AG04450 (cell line): Measurements from ENCODE around the gene CAMSAP1. TPM values are rescaled to one million over a fixed set of nuclear protein-coding genes. Genes with fewer than 3 reads are reported as not detected.
"Not testable (repeated sequence)": the region's sequence is repeated elsewhere in the genome, so short reads cannot be mapped to it uniquely, and the experiment has no call there.

Source experiments
- CTCF ChIA-PET: fragments of 300-600, 350-600 bp; formaldehyde crosslinking; extraction: SDS; loops from one replicate; lab custom pipeline; 2022; ENCODE audit warnings: antibody characterized with exemption, inconsistent platforms; lab: Charles Lee
- POLR2A ChIA-PET: fragments of 350-600 bp; formaldehyde crosslinking; extraction: SDS; loops from one replicate; lab custom pipeline; 2021; ENCODE audit warnings: antibody characterized with exemption, inconsistent platforms; lab: Yijun Ruan, JAX
- DNase-seq: peaks from one replicate; pipeline ENCODE4 v3.0.0-alpha.2; 2011; ENCODE audit warnings: low read depth, low spot score
- H3K27ac ChIP-seq: one replicate; pipeline ENCODE4 v1.5.1; 2012; ENCODE audit warnings: low read depth, low read length, control low read depth
- H3K27me3 ChIP-seq: one replicate; pipeline ENCODE4 v1.6.0; 2012; ENCODE audit warnings: low read length; ENCODE audit not compliant: control insufficient read depth, insufficient read depth
- H3K4me3 ChIP-seq: 2 replicates; pipeline ENCODE4 v1.5.1; 2011; ENCODE audit warnings: mild to moderate bottlenecking, low read depth, low read length, control low read depth
- H3K9me3 ChIP-seq: 2 replicates; pipeline ENCODE4 v1.5.1; 2012; ENCODE audit warnings: low read length; ENCODE audit not compliant: control insufficient read depth, insufficient read depth
- polyA plus RNA-seq: library from polyadenylated mRNA; depleted of rRNA; stranded (reverse); fragments of >200 nt; gene quantifications from 2 replicates; pipeline ENCODE4 v1.2.3, GENCODE V29; 2011
- TF ChIP-seq, protein P1 (sequence below): IDR thresholded peaks from 2 replicates; pipeline ENCODE4 v1.5.1; 2011; ENCODE audit warnings: low read depth, low read length, control low read depth, inconsistent platforms

CAMSAP1 gene
- polyA plus RNA-seq, 1 experiment, result 7.8 TPM

DNA sequence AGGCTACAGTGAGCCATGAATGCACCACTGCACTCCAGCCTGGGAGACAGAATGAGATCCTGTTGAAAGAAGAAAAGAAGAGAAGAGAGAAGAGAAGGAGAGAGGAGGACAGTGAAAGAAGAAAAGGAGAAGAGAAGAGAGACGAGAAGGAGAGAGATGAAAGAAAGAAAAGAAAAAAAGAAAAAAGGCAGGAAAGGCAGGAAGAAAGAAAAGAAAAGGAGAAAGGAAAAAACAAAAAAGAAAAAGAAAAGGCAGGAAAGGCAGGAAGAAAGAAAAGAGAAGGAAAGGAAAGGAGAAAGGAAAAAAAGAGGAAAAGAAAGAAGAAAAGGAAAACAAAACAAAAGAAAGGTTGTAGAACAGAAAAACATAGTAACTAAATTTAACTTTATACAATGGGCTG lies 14.2 kb downstream of the CAMSAP1 start:
- ChIA-PET POLR2A (no interaction called here), CTCF (no interaction called here)
- TF ChIP-seq, protein P1, sequence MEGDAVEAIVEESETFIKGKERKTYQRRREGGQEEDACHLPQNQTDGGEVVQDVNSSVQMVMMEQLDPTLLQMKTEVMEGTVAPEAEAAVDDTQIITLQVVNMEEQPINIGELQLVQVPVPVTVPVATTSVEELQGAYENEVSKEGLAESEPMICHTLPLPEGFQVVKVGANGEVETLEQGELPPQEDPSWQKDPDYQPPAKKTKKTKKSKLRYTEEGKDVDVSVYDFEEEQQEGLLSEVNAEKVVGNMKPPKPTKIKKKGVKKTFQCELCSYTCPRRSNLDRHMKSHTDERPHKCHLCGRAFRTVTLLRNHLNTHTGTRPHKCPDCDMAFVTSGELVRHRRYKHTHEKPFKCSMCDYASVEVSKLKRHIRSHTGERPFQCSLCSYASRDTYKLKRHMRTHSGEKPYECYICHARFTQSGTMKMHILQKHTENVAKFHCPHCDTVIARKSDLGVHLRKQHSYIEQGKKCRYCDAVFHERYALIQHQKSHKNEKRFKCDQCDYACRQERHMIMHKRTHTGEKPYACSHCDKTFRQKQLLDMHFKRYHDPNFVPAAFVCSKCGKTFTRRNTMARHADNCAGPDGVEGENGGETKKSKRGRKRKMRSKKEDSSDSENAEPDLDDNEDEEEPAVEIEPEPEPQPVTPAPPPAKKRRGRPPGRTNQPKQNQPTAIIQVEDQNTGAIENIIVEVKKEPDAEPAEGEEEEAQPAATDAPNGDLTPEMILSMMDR, result no peak
- no peaks in the 10 kb centered on the region; the same call in 1 of the 2 replicates for H3K9me3 ChIP-seq
- H3K27ac ChIP-seq, result no peak overlapping the region
- no peaks in the 10 kb centered on the region for H3K27me3 ChIP-seq
- no peak for DNase-seq
- H3K4me3 ChIP-seq, result no peak overlapping the region

GRCh38 chr9:135892327-135892726 lies 15.0 kb downstream of the CAMSAP1 start:
- H3K27me3 ChIP-seq, H3K4me3 ChIP-seq, POLR2A ChIA-PET, CTCF ChIA-PET, H3K27ac ChIP-seq, DNase-seq, H3K9me3 ChIP-seq: not testable (repeated sequence)

- TF ChIP-seq, protein P1, result no peak
- no peak for DNase-seq
- H3K27me3 ChIP-seq, result no peaks in the 10 kb centered on the region
- ChIA-PET POLR2A (no interaction called here), CTCF (interaction anchor here (1.6 kb wide), 1 partner anchor 28 kb away, joined by 3 read pairs; no protein-coding TSS in a partner anchor)
- H3K27ac ChIP-seq, result no peak overlapping the region
- H3K4me3 ChIP-seq, result no peak overlapping the region
- no peaks in the 10 kb centered on the region; the same call in 1 of the 2 replicates for H3K9me3 ChIP-seq
Observed at GRCh38 chr9:135891027-135891631, 16.2 kb downstream of the CAMSAP1 start.

- TF ChIP-seq, protein P1, result no peak
- H3K27ac ChIP-seq, result no peak overlapping the region
- CTCF ChIA-PET, result interaction anchor here (1.2 to 1.6 kb wide), 2 partner anchors 25 to 27 kb away, joined by 3 read pairs; no protein-coding TSS in a partner anchor
Observed at GRCh38 chr9:135890190-135891026, 16.9 kb downstream of the CAMSAP1 start.

GRCh38 chr9:135889564-135890189 lies 17.7 kb downstream of the CAMSAP1 start:
- ChIA-PET CTCF (interaction anchor here (0.6 to 1.6 kb wide), 3 partner anchors 24 to 1731 kb away, joined by 3 to 4 read pairs (median 3); no protein-coding TSS in a partner anchor), POLR2A (no interaction called here)
- H3K27ac ChIP-seq, result no peak overlapping the region
- no peaks in the 10 kb centered on the region; the same call in 1 of the 2 replicates for H3K9me3 ChIP-seq
- TF ChIP-seq, protein P1, result no peak
- no peaks in the 10 kb centered on the region for H3K27me3 ChIP-seq
- no peak overlapping the region for H3K4me3 ChIP-seq
- DNase-seq, result no peak

More at GRCh38 chr9:135890190-135891026, 16.9 kb downstream of the CAMSAP1 start:
- H3K4me3 ChIP-seq, result no peak overlapping the region
- H3K9me3 ChIP-seq, result no peaks in the 10 kb centered on the region; the same call in 1 of the 2 replicates
- POLR2A ChIA-PET, result no interaction called here
- no peaks in the 10 kb centered on the region for H3K27me3 ChIP-seq
- no peak for DNase-seq
